K562 (cell line): ENCODE results near the gene PIP4K2A. TPM values are rescaled to one million over a fixed set of nuclear protein-coding genes. Genes with fewer than 3 reads are reported as not detected.

ENCODE experiments used
- CLOCK ChIP-seq: fragments of 250-450 bp; sonication (Bioruptor Pico); IDR thresholded peaks from 2 replicates; pipeline ENCODE4 v1.4.0; 2020; ENCODE audit warnings: mild to moderate bottlenecking, moderate library complexity, borderline replicate concordance
- HIVEP1 ChIP-seq: fragments of 250-450 bp; sonication (Bioruptor Pico); IDR thresholded peaks from 2 replicates; pipeline ENCODE4 v1.4.0; 2020; ENCODE audit warnings: mild to moderate bottlenecking
- HMG20B ChIP-seq: fragments of 250-450 bp; sonication (Bioruptor Pico); IDR thresholded peaks from 2 replicates; pipeline ENCODE4 v1.5.0; 2021; ENCODE audit warnings: mild to moderate bottlenecking
- KLF13 ChIP-seq: fragments of 450-650 bp; IDR thresholded peaks from 2 replicates; pipeline ENCODE4 v1.6.1; 2016; ENCODE audit warnings: missing genetic modification characterization, low read depth, mild to moderate bottlenecking, missing compliant biosample characterization, moderate library complexity, borderline replicate concordance
- L3MBTL2 ChIP-seq: fragments of 450-650 bp; IDR thresholded peaks from 2 replicates; pipeline ENCODE4 v1.6.1; 2016; ENCODE audit warnings: mild to moderate bottlenecking, moderate library complexity
- POLR2A ChIP-seq: fragments of 450-650 bp; conservative IDR thresholded peaks from 2 replicates; pipeline ENCODE4 v1.6.1; 2016
- ZFP91 ChIP-seq: sonication (generic); formaldehyde crosslinking; IDR thresholded peaks from 2 replicates; pipeline ENCODE4 v1.8.0; 2022; ENCODE audit warnings: mild to moderate bottlenecking, missing genetic modification reagents
- ZNF232 ChIP-seq: sonication (generic); formaldehyde crosslinking; IDR thresholded peaks from 2 replicates; pipeline ENCODE4 v1.8.0; 2022; ENCODE audit warnings: mild to moderate bottlenecking, missing genetic modification reagents
- ZNF740 ChIP-seq, 3 experiments: fragments of 200-800 bp in 1 of 3; sonication (Bioruptor generic) in 1 of 3; sonication (generic) in 1 of 3; formaldehyde crosslinking in 1 of 3; IDR thresholded peaks; 2 replicates each; pipeline versions ENCODE4 v1.6.1 to v1.8.0; 2016 to 2022; ENCODE audit warnings: mild to moderate bottlenecking in 2 of 3, missing compliant biosample characterization in 2 of 3, missing genetic modification characterization in 2 of 3, missing genetic modification reagents in 1 of 3
- polyA plus RNA-seq, 8 experiments: library from polyadenylated mRNA; depleted of rRNA in 4 of 8; stranded (reverse) in 5 of 8; unstranded in 3 of 8; fragments of >200 nt; fragmentation: Nextera tagmentation in 2 of 8; fragmentation: Illumina TruSeq in 1 of 8; extraction: Ambion mirVana in 2 of 8; extraction: Trizol in 1 of 8; gene quantifications; 2 replicates each; pipeline versions ENCODE4 v1.2.1 to v1.2.3, GENCODE V29; 2011 to 2014; ENCODE audit warnings: inconsistent platforms in 1 of 8, missing spikeins in 1 of 8
- total RNA-seq, 7 experiments: library from RNA; depleted of rRNA in 6 of 7; stranded (reverse); fragments of >200 nt in 6 of 7; fragmentation: Illumina TruSeq in 2 of 7; extraction: Trizol in 2 of 7; gene quantifications; 2 replicates each; pipeline versions ENCODE4 v1.2.1 to v1.2.3, GENCODE V29; 2011 to 2021; ENCODE audit warnings: low replicate concordance in 1 of 7
- TF ChIP-seq, protein P1 (sequence below): fragments of 450-650 bp; formaldehyde crosslinking; IDR thresholded peaks from 2 replicates; pipeline ENCODE4 v1.4.0; 2020; ENCODE audit warnings: mild to moderate bottlenecking
- TF ChIP-seq, protein P2 (sequence below): fragments of 250-450 bp; sonication (Bioruptor Pico); IDR thresholded peaks from 2 replicates; pipeline ENCODE4 v1.8.0; 2022; ENCODE audit warnings: moderate library complexity, mild to moderate bottlenecking, inconsistent platforms

Gene PIP4K2A
- total and polyA plus RNA-seq, 9 of the 15 experiments (the other 6 are each of a cell fraction or from before 2014, with no cell fraction given): 35.6 to 117 (median 71.9) TPM

DNA sequence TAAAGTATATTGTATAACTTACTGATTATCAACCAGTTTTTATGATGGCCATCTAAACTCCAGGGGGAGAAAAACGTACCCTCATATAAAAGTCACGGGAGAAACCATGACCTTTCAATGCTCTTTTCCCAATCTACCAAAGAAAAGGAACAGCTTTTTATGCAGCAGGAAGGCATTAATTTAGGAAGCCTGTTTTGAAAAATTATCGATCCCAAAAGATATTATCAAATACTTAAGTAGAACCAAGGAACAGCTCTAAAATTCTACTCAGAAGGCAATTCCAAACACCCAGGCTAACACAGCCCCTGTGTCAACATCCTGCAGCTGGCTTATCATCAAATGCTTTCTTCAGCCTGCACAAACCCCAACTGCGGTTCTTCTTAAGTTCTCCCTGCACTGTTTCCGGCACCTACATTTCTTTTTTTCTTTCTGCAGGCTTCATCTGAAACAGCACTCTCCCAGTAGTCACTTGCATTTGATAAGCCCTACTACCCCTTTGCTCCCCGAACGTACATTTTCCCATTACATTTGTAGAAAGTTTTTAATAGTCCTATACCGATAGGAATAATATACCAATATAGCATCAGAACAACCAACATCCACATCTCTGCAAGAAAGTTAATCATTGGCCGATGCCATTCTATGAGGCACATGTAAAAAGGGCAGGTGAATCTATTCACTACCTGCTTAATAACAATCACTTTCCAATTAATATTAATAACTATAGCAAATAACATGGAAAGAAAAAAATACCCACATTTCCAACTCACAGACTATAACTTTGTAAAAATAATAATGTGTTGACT, 47.9 kb downstream of the PIP4K2A start (continued):
- TF ChIP-seq, protein P1, sequence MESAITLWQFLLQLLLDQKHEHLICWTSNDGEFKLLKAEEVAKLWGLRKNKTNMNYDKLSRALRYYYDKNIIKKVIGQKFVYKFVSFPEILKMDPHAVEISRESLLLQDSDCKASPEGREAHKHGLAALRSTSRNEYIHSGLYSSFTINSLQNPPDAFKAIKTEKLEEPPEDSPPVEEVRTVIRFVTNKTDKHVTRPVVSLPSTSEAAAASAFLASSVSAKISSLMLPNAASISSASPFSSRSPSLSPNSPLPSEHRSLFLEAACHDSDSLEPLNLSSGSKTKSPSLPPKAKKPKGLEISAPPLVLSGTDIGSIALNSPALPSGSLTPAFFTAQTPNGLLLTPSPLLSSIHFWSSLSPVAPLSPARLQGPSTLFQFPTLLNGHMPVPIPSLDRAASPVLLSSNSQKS (CRISPR knock-in tag): no peak
- TF ChIP-seq L3MBTL2 (no peak), HMG20B (no peak), HIVEP1 (CRISPR knock-in tag) (no peak), CLOCK (CRISPR knock-in tag) (no peak), ZFP91 (CRISPR knock-in tag) (no peak), POLR2A (no peak), ZNF740 (CRISPR knock-in tag; IDR thresholded peaks at IDR 0.05) (no peak), ZNF740 (tag; IDR thresholded peaks at IDR 0.05) (no peak), ZNF232 (CRISPR knock-in tag) (no peak), KLF13 (tag) (no peak)
- TF ChIP-seq, protein P2, sequence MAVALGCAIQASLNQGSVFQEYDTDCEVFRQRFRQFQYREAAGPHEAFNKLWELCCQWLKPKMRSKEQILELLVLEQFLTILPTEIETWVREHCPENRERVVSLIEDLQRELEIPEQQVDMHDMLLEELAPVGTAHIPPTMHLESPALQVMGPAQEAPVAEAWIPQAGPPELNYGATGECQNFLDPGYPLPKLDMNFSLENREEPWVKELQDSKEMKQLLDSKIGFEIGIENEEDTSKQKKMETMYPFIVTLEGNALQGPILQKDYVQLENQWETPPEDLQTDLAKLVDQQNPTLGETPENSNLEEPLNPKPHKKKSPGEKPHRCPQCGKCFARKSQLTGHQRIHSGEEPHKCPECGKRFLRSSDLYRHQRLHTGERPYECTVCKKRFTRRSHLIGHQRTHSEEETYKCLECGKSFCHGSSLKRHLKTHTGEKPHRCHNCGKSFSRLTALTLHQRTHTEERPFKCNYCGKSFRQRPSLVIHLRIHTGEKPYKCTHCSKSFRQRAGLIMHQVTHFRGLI: no peak
